Spleen (tissue), 11 donors: ENCODE measurements around the gene LINGO1. TPM values are rescaled to one million over a fixed set of nuclear protein-coding genes. Genes with fewer than 3 reads are reported as not detected.

Experiments used
- DNase-seq: peaks from one replicate; pipeline ENCODE4 v3.0.0-alpha.2; 2020
- H3K27ac ChIP-seq, 8 donors: fragments of 200-600 bp; sonication (generic) in 7 of 8; 1 replicate in 4 of 8; 2 replicates in 4 of 8; pipeline versions ENCODE4 v1.5.0 to v1.8.0; 2016 to 2021; ENCODE audit warnings: inconsistent platforms in 4 of 8, mild to moderate bottlenecking in 4 of 8, moderate library complexity in 1 of 8
- H3K27me3 ChIP-seq, 7 donors: fragments of 200-600 bp; sonication (generic) in 6 of 7; replicated peaks in 1 of 7; 1 replicate in 4 of 7; 2 replicates in 3 of 7; pipeline versions ENCODE4 v1.5.0 to v1.8.0; 2016 to 2021; ENCODE audit warnings: inconsistent platforms in 3 of 7, mild to moderate bottlenecking in 1 of 7
- H3K36me3 ChIP-seq, 6 donors: fragments of 200-600 bp; sonication (generic) in 5 of 6; 1 replicate in 4 of 6; 2 replicates in 2 of 6; pipeline versions ENCODE4 v1.5.0 to v1.8.0; 2016 to 2021; ENCODE audit warnings: inconsistent platforms in 2 of 6
- H3K4me1 ChIP-seq, 6 donors: fragments of 200-600 bp; sonication (generic) in 5 of 6; 1 replicate in 3 of 6; 2 replicates in 3 of 6; pipeline versions ENCODE4 v1.5.0 to v1.8.0; 2016 to 2021; ENCODE audit warnings: inconsistent platforms in 3 of 6
- H3K4me3 ChIP-seq, 8 donors: fragments of 200-600 bp; sonication (generic) in 7 of 8; 1 replicate in 4 of 8; 2 replicates in 4 of 8; pipeline versions ENCODE4 v1.5.0 to v1.8.0; 2016 to 2021; ENCODE audit warnings: inconsistent platforms in 4 of 8, mild to moderate bottlenecking in 4 of 8, moderate library complexity in 2 of 8
- H3K9me3 ChIP-seq, 8 donors: fragments of 200-600 bp; sonication (generic) in 7 of 8; 1 replicate in 4 of 8; 2 replicates in 4 of 8; pipeline versions ENCODE4 v1.5.0 to v1.8.0; 2016 to 2021; ENCODE audit warnings: inconsistent platforms in 4 of 8
- POLR2A ChIP-seq, 3 donors: fragments of 450-650 bp; IDR thresholded peaks; one replicate each; pipeline ENCODE4 v1.5.1; 2017; ENCODE audit warnings: antibody characterized with exemption in 3 of 3, mild to moderate bottlenecking in 1 of 3
- POLR2AphosphoS5 ChIP-seq, 3 donors: sonication (generic); formaldehyde crosslinking; IDR thresholded peaks; one replicate each; pipeline ENCODE4 v1.5.1; 2017; ENCODE audit warnings: antibody characterized with exemption in 3 of 3
- WGBS, 5 donors: extraction: QIAGEN DNeasy Blood & Tissue Kit in 3 of 5; methylation state at CpG; one replicate each; pipeline versions ENCODE4 v1.1.5 to v1.1.7; 2013 to 2018; 5-methylcytosine and 5-hydroxymethylcytosine counted together
- intact Hi-C: fragments of 100-400 bp; cut with DNase I; formaldehyde crosslinking; loops from one replicate; pipeline ENCODE4 v1.15.0; 2023; ENCODE audit warnings: low total_unique reads
- polyA plus RNA-seq, 3 donors: library from polyadenylated mRNA; stranded (reverse); fragments of 200-250 nt; gene quantifications; one replicate each; pipeline ENCODE4 v1.2.1, GENCODE V29; 2013
- total RNA-seq, 7 donors: library from RNA; depleted of rRNA in 3 of 7; stranded (reverse); fragments of >200 nt in 3 of 7; fragmentation: NEBNext Ultra II Directional in 4 of 7; extraction: Animal tissue kit (Norgen Biotek cat#: 25700) in 4 of 7; gene quantifications; one replicate each; pipeline versions ENCODE4 v1.1.0 to v1.2.1, GENCODE V29; 2016 to 2021
- TF ChIP-seq, protein P1 (sequence below), 11 experiments: fragments of 200-600 bp in 7 of 11; fragments of 450-650 bp in 4 of 11; sonication (generic) in 4 of 11; IDR thresholded peaks in 8 of 11; conservative IDR thresholded peaks in 3 of 11; 1 replicate in 7 of 11; 2 replicates in 4 of 11; pipeline versions ENCODE4 v1.4.0 to v1.8.0; 2016 to 2021; ENCODE audit warnings: antibody characterized with exemption in 11 of 11, inconsistent platforms in 4 of 11, mild to moderate bottlenecking in 1 of 11
- donor health status: healthy with polysubstance abuse.
- donor health status: DM: no; HTN: no; CAD: no; lungs with moderate emphysema.
- donor health status: DM: no; HTN: no; CAD: no.
- donor health status: Bipolar disorder and iron deficiency.
- donor health status: healthy.
- donor health status: DM: no; HTN: no; CAD: no.
- donor health status: DM: yes; HTN: yes; CAD: no.

LINGO1 gene
- total and polyA plus RNA-seq, 10 donors, result 0.46 to 7.3 (median 2.7) TPM

DNA sequence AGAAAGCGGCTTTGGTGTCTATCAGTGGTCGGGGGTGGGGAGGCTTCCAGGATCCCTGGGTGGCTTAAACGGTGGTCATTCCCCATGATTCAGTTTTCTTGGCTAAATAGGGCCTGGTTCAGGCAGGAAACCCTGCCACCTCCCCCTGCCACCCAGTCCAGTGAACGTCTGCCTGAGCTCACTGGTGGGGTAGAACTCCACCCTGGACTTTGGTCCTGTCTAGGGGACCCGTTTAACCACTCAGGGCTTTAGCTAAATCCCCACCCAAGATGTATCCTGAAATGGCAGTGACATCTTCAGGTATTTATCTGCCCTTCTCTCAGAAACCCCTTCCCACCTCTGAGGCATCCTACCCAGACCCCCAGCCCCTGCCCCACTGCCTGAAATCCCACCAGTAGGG, 30.5 kb upstream of the LINGO1 start:
- TF ChIP-seq, protein P1, sequence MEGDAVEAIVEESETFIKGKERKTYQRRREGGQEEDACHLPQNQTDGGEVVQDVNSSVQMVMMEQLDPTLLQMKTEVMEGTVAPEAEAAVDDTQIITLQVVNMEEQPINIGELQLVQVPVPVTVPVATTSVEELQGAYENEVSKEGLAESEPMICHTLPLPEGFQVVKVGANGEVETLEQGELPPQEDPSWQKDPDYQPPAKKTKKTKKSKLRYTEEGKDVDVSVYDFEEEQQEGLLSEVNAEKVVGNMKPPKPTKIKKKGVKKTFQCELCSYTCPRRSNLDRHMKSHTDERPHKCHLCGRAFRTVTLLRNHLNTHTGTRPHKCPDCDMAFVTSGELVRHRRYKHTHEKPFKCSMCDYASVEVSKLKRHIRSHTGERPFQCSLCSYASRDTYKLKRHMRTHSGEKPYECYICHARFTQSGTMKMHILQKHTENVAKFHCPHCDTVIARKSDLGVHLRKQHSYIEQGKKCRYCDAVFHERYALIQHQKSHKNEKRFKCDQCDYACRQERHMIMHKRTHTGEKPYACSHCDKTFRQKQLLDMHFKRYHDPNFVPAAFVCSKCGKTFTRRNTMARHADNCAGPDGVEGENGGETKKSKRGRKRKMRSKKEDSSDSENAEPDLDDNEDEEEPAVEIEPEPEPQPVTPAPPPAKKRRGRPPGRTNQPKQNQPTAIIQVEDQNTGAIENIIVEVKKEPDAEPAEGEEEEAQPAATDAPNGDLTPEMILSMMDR (IDR thresholded peaks at IDR 0.05 in 8 of 11, conservative IDR thresholded peaks at IDR 0.05 in 3 of 11), result no peak
- TF ChIP-seq POLR2A (IDR thresholded peaks at IDR 0.05) (no peak), POLR2AphosphoS5 (IDR thresholded peaks at IDR 0.05) (no peak)

DNA sequence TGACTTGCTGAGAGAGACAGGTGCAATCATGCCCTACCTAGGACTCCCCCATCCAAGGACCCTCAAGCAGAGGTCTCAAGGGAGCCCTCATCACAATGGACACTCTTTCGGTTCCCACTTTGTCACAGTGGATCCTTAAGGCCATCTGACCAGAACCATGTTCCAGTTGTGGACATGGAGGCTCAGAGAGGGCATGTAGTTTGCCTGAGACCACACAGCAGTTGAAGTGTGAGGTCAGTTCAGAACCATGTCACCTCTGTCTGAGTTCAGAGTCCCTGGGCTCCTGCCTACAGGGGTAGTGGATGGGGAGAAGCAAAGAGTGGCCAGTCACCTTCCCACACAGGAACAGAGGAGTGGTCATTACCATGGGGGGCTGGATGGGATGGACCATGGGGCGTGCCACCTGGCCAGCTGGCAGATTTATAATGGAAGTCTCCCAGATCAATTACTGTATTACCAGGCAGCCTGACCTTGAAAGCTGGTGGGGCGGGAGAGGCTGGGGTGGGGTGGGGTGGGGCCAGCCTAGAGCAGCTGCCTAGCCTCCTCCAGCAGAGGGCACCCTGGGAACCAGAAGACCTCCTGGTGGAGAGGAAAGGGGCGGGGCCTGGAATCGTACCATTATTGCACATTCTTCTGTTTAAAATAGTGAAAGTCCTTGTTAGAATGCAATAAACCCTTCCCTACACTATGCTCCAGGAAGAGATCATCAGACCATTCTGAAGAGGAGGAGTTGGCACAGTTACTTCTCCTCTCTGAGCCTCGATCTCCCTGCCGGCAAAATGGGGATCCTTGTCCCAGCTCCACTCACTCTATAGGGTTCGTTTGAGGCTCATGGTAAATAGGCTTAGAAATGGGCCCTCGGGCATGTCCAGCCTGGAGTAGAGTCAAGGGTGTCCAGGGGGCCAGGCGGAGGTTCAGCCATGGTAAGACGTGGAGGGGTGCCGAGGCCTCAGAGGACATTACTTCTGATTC, 26.9 kb upstream of the LINGO1 start:
- Histone ChIP-seq H3K4me3 (peak overlapping the region in 1 of 8 donors; percentile 24), H3K36me3 (no peaks in the 10 kb centered on the region), H3K4me1 (peaks cover 0 to 7% (median 2%) of the 10 kb centered on the region in 6 donors), H3K27ac (no peak overlapping the region), H3K27me3 (peaks cover 0 to 62% (median 6%) of the 10 kb centered on the region in 7 donors), H3K9me3 (peaks cover 0 to under 1% (median 0%) of the 10 kb centered on the region in 8 donors)
- WGBS, 5 donors, result 52 to 64% (median 56%) methylated on average over 10 to 12 of the region's 12 CpGs
- DNase-seq, result no peak
- no peak for TF ChIP-seq POLR2AphosphoS5 (IDR thresholded peaks at IDR 0.05)
- TF ChIP-seq, protein P1 (IDR thresholded peaks at IDR 0.05 in 8 of 11, conservative IDR thresholded peaks at IDR 0.05 in 3 of 11), result peak in 8 of 11 experiments; percentile 15 to 69 (median 51)
- intact Hi-C loops, result no loop called here

More for the DNA sequence above, 30.5 kb upstream of the LINGO1 start:
- Histone ChIP-seq H3K27ac (no peak overlapping the region), H3K27me3 (peaks cover 0 to 40% (median 0%) of the 10 kb centered on the region in 7 donors), H3K9me3 (no peaks in the 10 kb centered on the region), H3K4me3 (no peak overlapping the region), H3K4me1 (peaks cover 0 to 7% (median 2%) of the 10 kb centered on the region in 6 donors), H3K36me3 (no peaks in the 10 kb centered on the region)
- 59 to 77% (median 63%) methylated on average over 5 of the region's 5 CpGs for WGBS, 5 donors
- intact Hi-C loops, result no loop called here
- DNase-seq, result no peak

DNA sequence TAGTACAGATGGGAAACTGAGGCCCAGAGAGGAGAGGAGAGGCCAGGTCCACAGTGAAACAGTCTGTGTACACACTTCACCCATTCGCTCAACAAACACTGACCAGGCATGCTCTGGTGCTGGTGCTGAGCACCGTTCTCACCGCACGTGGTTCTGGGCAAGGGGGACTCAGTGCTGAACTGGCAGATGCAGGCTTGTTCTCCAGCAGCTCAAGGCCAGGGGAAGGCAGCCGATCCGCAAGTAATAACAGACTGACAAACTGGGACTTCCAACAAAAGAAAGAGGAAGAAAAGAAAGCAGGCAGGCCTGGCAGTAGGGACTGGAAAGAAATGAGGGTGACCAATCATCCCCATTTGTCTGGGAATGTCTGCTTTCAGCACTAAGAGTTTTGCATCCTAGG, 25.6 kb upstream of the LINGO1 start:
- 79 to 88% (median 82%) methylated on average over 5 to 6 of the region's 6 CpGs for WGBS, 5 donors
- DNase-seq, result no peak
- Histone ChIP-seq H3K4me3 (no peak overlapping the region), H3K27ac (no peak overlapping the region), H3K9me3 (peaks cover 0 to 9% (median 7%) of the 10 kb centered on the region in 8 donors), H3K4me1 (peaks cover 0 to 7% (median 2%) of the 10 kb centered on the region in 6 donors), H3K36me3 (no peaks in the 10 kb centered on the region), H3K27me3 (peaks cover 0 to 70% (median 6%) of the 10 kb centered on the region in 7 donors)
- intact Hi-C loops, result no loop called here
- TF ChIP-seq POLR2A (IDR thresholded peaks at IDR 0.05) (no peak), POLR2AphosphoS5 (IDR thresholded peaks at IDR 0.05) (no peak)
- TF ChIP-seq, protein P1 (IDR thresholded peaks at IDR 0.05 in 8 of 11, conservative IDR thresholded peaks at IDR 0.05 in 3 of 11), result no peak
